GF-D8 (cell line): ENCODE data around the gene LIMS1.

Source experiments
- DNase-seq: peaks from one replicate; lab custom pipeline; 2025; lab: John Stamatoyannopoulos, UW

Gene LIMS1

GRCh38 chr2:108615480-108616090, 81.3 kb downstream of the LIMS1 start:
- no peak for DNase-seq

- DNase-seq, result no peak
Observed at GRCh38 chr2:108616318-108616717, 82.0 kb downstream of the LIMS1 start.

- no peak for DNase-seq
Observed at GRCh38 chr2:108616751-108617161, 82.5 kb downstream of the LIMS1 start.

- DNase-seq, result no peak
Observed at GRCh38 chr2:108617617-108618016, 83.3 kb downstream of the LIMS1 start.

GRCh38 chr2:108619925-108620620, 85.8 kb downstream of the LIMS1 start:
- DNase-seq, result no peak

GRCh38 chr2:108620656-108621055, 86.4 kb downstream of the LIMS1 start:
- no peak for DNase-seq

GRCh38 chr2:108621087-108621559, 86.9 kb downstream of the LIMS1 start:
- peak; percentile 24 for DNase-seq

- no peak for DNase-seq
Observed at GRCh38 chr2:108621687-108622681, 87.7 kb downstream of the LIMS1 start.

- DNase-seq, result no peak
Observed at GRCh38 chr2:108623616-108624015, 89.3 kb downstream of the LIMS1 start.

GRCh38 chr2:108625186-108625827, 91.0 kb downstream of the LIMS1 start:
- DNase-seq, result no peak

- no peak for DNase-seq
Observed at GRCh38 chr2:108625828-108626195, 91.5 kb downstream of the LIMS1 start.

GRCh38 chr2:108626995-108627394, 92.7 kb downstream of the LIMS1 start:
- DNase-seq, result no peak

GRCh38 chr2:108627911-108628567, 93.8 kb downstream of the LIMS1 start:
- no peak for DNase-seq

GRCh38 chr2:108628936-108629335, 94.7 kb downstream of the LIMS1 start:
- no peak for DNase-seq

- no peak for DNase-seq
Observed at GRCh38 chr2:108629417-108629816, 95.1 kb downstream of the LIMS1 start.

GRCh38 chr2:108630567-108631405, 96.5 kb downstream of the LIMS1 start:
- no peak for DNase-seq

GRCh38 chr2:108632332-108633160, 98.3 kb downstream of the LIMS1 start:
- DNase-seq, result no peak

- no peak for DNase-seq
Observed at GRCh38 chr2:108633409-108633808, 99.1 kb downstream of the LIMS1 start.

- no peak for DNase-seq
Observed at GRCh38 chr2:108634011-108634410, 99.7 kb downstream of the LIMS1 start.
